HG03039 (cell line): ENCODE data around the gene ABCA10.
"Not testable (repeated sequence)": the region's sequence is repeated elsewhere in the genome, so short reads cannot be mapped to it uniquely, and the experiment has no call there.

Experiments
- ATAC-seq: cut with Tn5 transposase; IDR thresholded peaks from one replicate; pipeline ENCODE4 v1.9.1; 2021; ENCODE audit warnings: mild to moderate bottlenecking, moderate library complexity; ENCODE audit not compliant: unreplicated experiment

ABCA10 gene

GRCh38 chr17:69228018-69228417 lies 606 bp downstream of the ABCA10 start:
- no peak for ATAC-seq

GRCh38 chr17:69227541-69227940 lies 1.1 kb downstream of the ABCA10 start:
- ATAC-seq, result no peak

GRCh38 chr17:69223809-69224208 lies 4.8 kb downstream of the ABCA10 start:
- peak; percentile 81 for ATAC-seq

GRCh38 chr17:69222707-69223258 lies 5.8 kb downstream of the ABCA10 start:
- ATAC-seq, result no peak

- no peak for ATAC-seq
These were observed 8.5 kb downstream of the ABCA10 start for GRCh38 chr17:69220098-69220497.

- ATAC-seq, result no peak
These were observed 9.6 kb downstream of the ABCA10 start for GRCh38 chr17:69218986-69219385.

GRCh38 chr17:69213059-69213813 lies 15.4 kb downstream of the ABCA10 start:
- no peak for ATAC-seq

- no peak for ATAC-seq
These were observed 20.0 kb downstream of the ABCA10 start for GRCh38 chr17:69208640-69209039.

- no peak for ATAC-seq
These were observed 21.5 kb downstream of the ABCA10 start for GRCh38 chr17:69207151-69207550.

GRCh38 chr17:69198238-69198637 lies 30.4 kb downstream of the ABCA10 start:
- no peak for ATAC-seq

- not testable (repeated sequence) for ATAC-seq
These were observed 32.4 kb downstream of the ABCA10 start for GRCh38 chr17:69196105-69196653.

- ATAC-seq, result no peak
These were observed 35.9 kb downstream of the ABCA10 start for GRCh38 chr17:69192754-69193153.

GRCh38 chr17:69188796-69189195 lies 39.8 kb downstream of the ABCA10 start:
- no peak for ATAC-seq

GRCh38 chr17:69188064-69188463 lies 40.6 kb downstream of the ABCA10 start:
- no peak for ATAC-seq

- ATAC-seq, result no peak
These were observed 41.3 kb downstream of the ABCA10 start for GRCh38 chr17:69187294-69187693.

GRCh38 chr17:69179227-69179952 lies 49.2 kb downstream of the ABCA10 start:
- ATAC-seq, result no peak

GRCh38 chr17:69176457-69176795 lies 52.2 kb downstream of the ABCA10 start:
- no peak for ATAC-seq

GRCh38 chr17:69175625-69176456 lies 52.8 kb downstream of the ABCA10 start:
- ATAC-seq, result no peak

- no peak for ATAC-seq
These were observed 53.4 kb downstream of the ABCA10 start for GRCh38 chr17:69175262-69175624.

GRCh38 chr17:69173118-69173517 lies 55.5 kb downstream of the ABCA10 start:
- ATAC-seq, result no peak

GRCh38 chr17:69170377-69170776 lies 58.2 kb downstream of the ABCA10 start:
- no peak for ATAC-seq
